ENCODE data around the gene CD101. TPM values are rescaled to one million over a fixed set of nuclear protein-coding genes. Genes with fewer than 3 reads are reported as not detected.

Gene CD101
- total and polyA plus RNA-seq, 7 donors = 0.03 to 1.0 (median 0.29) TPM; not detected in 1

DNA sequence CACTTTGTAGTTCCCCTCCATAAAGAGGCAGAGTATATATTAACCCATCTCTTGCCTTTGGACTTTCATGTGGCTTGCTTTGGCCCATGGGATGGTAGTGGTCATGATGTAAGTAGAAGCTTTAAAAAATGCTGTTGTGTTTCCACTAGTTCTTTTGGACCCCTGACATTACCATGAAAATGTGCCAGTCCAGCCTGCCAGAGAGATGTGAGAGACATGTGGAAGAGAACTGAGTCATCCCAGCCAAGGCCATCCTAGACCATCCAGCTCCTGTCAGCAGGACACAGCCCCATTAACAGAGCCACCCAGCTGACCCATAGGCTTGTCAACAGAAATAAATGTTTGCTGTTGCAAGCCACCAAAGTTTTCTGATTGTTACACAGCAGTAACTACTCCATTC, 3.9 kb upstream of the CD101 start:
- Histone ChIP-seq H3K27me3 (ENCODE audit: insufficient read depth in 3 of 3, low read length in 2 of 3) (no peaks in the 10 kb centered on the region), H3K9me3 (no peaks in the 10 kb centered on the region), H3K4me1 (no peaks in the 10 kb centered on the region), H3K27ac (no peak overlapping the region), H3K4me3 (no peak overlapping the region), H3K36me3 (ENCODE audit: insufficient read depth in 1 of 2, low read depth in 1 of 2) (no peaks in the 10 kb centered on the region)
- TF ChIP-seq, protein P1, sequence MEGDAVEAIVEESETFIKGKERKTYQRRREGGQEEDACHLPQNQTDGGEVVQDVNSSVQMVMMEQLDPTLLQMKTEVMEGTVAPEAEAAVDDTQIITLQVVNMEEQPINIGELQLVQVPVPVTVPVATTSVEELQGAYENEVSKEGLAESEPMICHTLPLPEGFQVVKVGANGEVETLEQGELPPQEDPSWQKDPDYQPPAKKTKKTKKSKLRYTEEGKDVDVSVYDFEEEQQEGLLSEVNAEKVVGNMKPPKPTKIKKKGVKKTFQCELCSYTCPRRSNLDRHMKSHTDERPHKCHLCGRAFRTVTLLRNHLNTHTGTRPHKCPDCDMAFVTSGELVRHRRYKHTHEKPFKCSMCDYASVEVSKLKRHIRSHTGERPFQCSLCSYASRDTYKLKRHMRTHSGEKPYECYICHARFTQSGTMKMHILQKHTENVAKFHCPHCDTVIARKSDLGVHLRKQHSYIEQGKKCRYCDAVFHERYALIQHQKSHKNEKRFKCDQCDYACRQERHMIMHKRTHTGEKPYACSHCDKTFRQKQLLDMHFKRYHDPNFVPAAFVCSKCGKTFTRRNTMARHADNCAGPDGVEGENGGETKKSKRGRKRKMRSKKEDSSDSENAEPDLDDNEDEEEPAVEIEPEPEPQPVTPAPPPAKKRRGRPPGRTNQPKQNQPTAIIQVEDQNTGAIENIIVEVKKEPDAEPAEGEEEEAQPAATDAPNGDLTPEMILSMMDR (IDR thresholded peaks at IDR 0.05) = no peak
- intact Hi-C loops (cut with DNase I) = no loop called here
- DNase-seq = no peak
- ATAC-seq = no peak

DNA sequence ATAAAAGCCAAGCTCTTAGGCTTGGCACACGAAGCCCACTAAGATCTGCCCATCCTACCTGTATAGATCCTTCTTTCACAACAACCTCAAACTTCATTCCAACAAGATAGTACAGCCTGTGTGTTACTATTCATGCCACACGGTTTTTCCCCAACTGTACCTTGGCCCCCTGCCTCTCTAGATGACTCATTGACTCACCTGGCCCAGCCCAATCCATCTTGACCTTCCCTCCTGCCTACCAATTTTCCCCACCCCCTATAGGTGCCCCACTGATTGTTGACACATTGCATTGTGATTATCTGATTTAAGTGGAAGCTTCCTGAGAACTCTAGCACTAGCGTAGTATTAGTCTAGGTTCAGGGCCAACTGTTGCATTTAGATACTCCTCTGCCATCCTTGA, 2.0 kb upstream of the CD101 start:
- no peaks in the 10 kb centered on the region for H3K9me3 ChIP-seq
- no peaks in the 10 kb centered on the region for H3K36me3 ChIP-seq (ENCODE audit: insufficient read depth in 1 of 2, low read depth in 1 of 2)
- WGBS, 3 donors = 81 to 90% (median 86%) methylated on average over 3 of the region's 3 CpGs
- no peaks in the 10 kb centered on the region for H3K4me1 ChIP-seq
- H3K4me3 ChIP-seq = no peak overlapping the region
- DNase-seq (no peak), ATAC-seq (no peak)
- no peaks in the 10 kb centered on the region for H3K27me3 ChIP-seq (ENCODE audit: insufficient read depth in 3 of 3, low read length in 2 of 3)
- no peak overlapping the region for H3K27ac ChIP-seq
- TF ChIP-seq, protein P1 (IDR thresholded peaks at IDR 0.05) = no peak
- intact Hi-C loops (cut with DNase I) = no loop called here

DNA sequence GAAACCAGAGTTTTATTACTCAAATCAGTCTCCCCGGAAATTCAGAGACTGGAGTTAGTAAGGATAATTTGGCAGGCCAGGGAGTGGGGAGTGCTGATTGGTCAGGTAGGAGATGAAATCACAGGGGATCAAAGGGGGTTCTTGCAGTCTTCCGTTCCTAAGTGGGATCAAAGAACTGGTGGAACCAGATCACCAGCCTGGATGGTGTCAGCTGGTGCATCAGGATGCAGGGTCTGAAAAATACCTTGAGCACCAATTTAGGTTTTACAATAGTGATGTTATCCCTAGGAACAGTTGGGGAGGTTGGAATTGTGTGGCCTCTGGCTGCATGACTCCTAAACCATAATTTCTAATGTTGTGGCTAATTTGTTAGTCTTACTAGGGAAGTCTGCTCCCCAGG, 1.4 kb upstream of the CD101 start:
- 87 to 97% (median 90%) methylated on average over 2 of the region's 2 CpGs for WGBS, 3 donors
- intact Hi-C loops (cut with DNase I) = no loop called here
- DNase-seq (no peak), ATAC-seq (no peak)
- Histone ChIP-seq H3K36me3 (ENCODE audit: insufficient read depth in 1 of 2, low read depth in 1 of 2) (no peaks in the 10 kb centered on the region), H3K4me1 (no peaks in the 10 kb centered on the region), H3K9me3 (no peaks in the 10 kb centered on the region), H3K4me3 (no peak overlapping the region), H3K27me3 (ENCODE audit: insufficient read depth in 3 of 3, low read length in 2 of 3) (no peaks in the 10 kb centered on the region), H3K27ac (no peak overlapping the region)
- TF ChIP-seq, protein P1 (IDR thresholded peaks at IDR 0.05) = no peak

DNA sequence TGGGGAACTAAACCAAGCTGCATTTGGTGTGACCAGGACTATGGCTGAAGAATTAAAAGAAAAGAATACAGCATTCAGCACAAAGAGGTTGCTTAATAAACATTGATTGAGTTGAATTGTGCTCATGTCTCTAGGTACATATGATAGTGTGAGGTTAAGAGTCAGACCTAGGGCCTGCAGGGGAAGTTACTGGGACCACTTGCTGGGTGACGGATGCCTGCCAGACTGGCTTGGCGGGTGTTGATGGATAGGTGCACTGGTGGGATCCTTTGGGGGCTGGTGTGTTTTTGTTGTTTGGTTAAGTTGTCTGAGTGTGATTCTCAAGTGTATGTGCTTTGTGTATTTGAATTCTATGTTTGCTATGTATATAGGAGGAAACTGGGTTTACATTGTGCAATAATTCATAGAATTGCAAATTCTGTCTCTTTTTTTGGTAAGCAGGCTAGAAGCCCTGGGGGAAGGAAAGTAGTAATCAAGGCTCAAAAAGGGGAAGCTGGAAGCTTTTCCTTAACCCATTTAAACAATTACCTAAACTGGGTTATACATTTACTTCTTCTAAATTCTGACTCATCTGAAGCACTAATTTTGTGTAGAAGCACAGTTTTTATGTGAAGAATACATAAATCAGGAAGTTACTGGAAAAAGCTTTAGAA, 1.8 kb downstream of the CD101 start:
- DNase-seq (no peak), ATAC-seq (no peak)
- WGBS, 3 donors = 93 to 97% (median 96%) methylated on average over 2 of the region's 2 CpGs
- TF ChIP-seq, protein P1 (IDR thresholded peaks at IDR 0.05) = no peak
- Histone ChIP-seq H3K27me3 (ENCODE audit: insufficient read depth in 3 of 3, low read length in 2 of 3) (no peaks in the 10 kb centered on the region), H3K4me1 (no peaks in the 10 kb centered on the region), H3K36me3 (ENCODE audit: insufficient read depth in 1 of 2, low read depth in 1 of 2) (no peaks in the 10 kb centered on the region), H3K9me3 (no peaks in the 10 kb centered on the region), H3K4me3 (no peak overlapping the region), H3K27ac (no peak overlapping the region)
- intact Hi-C loops (cut with DNase I) = no loop called here

DNA sequence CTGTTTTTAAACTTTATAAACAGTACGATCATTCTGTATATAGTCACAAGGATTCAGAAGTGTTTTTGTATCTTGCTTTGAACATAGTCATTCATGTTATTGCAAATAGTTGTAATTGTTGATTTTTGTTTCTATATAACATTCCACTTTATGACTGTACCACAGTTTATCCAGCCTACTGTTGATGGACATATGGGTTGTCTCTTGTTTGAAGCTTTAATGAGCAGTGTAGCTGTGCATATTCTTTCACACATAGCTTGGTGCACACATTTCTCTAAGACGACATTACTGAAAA, 6.1 kb downstream of the CD101 start:
- Histone ChIP-seq H3K4me3 (no peak overlapping the region), H3K27ac (no peak overlapping the region)
- DNase-seq = no peak

More for the DNA sequence above, 6.1 kb downstream of the CD101 start:
- Histone ChIP-seq H3K36me3 (ENCODE audit: insufficient read depth in 1 of 2, low read depth in 1 of 2) (no peaks in the 10 kb centered on the region), H3K9me3 (no peaks in the 10 kb centered on the region), H3K27me3 (ENCODE audit: insufficient read depth in 3 of 3, low read length in 2 of 3) (no peaks in the 10 kb centered on the region), H3K4me1 (no peaks in the 10 kb centered on the region)
- ATAC-seq = no peak
- TF ChIP-seq, protein P1 (IDR thresholded peaks at IDR 0.05) = no peak
- intact Hi-C loops (cut with DNase I) = no loop called here
- WGBS, 3 donors = 86 to 93% (median 92%) methylated on average over 2 of the region's 2 CpGs

Measured in psoas muscle (tissue), 8 donors.